Measurements from ENCODE around the gene KAT6B. TPM values are rescaled to one million over a fixed set of nuclear protein-coding genes. Genes with fewer than 3 reads are reported as not detected.
"Not testable (repeated sequence)": the region's sequence is repeated elsewhere in the genome, so short reads cannot be mapped to it uniquely, and the experiment has no call there.

Gene KAT6B
- total and polyA plus RNA-seq, 2 donors (not counting 1 experiment from before 2014, with no cell fraction given) = 3.9 to 37.8 TPM

DNA sequence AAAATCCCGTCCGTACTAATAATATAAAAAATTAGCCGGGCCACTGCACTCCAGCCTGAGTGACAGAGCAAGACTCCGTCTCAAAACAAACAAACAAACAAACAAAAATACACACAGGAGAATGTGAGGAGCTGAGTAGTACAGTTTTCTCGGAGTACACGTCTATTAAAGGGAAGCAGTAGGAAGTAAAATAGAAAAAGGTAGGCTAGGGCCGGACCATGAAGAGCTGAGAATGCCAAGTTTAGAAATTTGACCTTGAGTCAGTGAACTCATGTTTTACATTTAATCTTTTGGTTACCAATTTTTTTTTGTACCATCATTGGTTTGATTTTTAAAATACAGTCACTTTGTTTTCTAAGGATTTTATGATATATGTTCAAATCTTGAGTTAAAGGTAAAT lies 64.1 kb downstream of the KAT6B start:
- no peak for DNase-seq (ENCODE audit: low read depth in 2 of 2)
- Histone ChIP-seq H3K4me1 (ENCODE audit: control insufficient read depth, extremely low read depth, insufficient read depth, low read length) (peaks cover 3% of the 10 kb centered on the region), H4K20me1 (ENCODE audit: control insufficient read depth, extremely low read depth, insufficient read depth, low read length) (no peaks in the 10 kb centered on the region)

DNA sequence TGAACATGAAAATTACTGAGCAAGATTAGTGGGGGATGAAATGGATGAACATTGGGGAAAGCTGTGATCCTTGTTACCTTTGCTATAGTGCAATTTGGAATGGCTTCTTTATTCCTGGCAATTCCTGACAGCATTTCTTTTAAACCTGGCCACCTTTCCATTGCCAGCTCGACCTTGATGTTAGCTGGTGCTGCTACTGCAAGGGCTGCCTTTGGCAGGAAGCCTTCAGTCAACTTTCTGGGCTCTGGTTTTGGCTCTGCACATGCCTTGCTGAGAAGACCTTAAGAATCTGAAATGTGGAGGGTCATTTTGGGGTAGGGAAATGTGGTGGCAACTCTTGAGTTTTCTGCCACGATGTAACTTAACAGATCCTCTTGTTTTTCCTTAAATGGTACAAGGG lies 64.7 kb downstream of the KAT6B start:
- Histone ChIP-seq H3K27me3 (ENCODE audit: control insufficient read depth, insufficient read depth, low read length) (no peaks in the 10 kb centered on the region), H4K20me1 (ENCODE audit: control insufficient read depth, extremely low read depth, insufficient read depth, low read length) (no peaks in the 10 kb centered on the region), H3K36me3 (ENCODE audit: control insufficient read depth, insufficient read depth, low read length) (no peaks in the 10 kb centered on the region), H3K9me3 (ENCODE audit: control insufficient read depth, insufficient read depth, low read depth, low read length) (no peaks in the 10 kb centered on the region), H3K9ac (ENCODE audit: insufficient read depth, low read length) (no peak overlapping the region), H3K27ac (ENCODE audit: insufficient read depth, low read length) (no peak overlapping the region), H3K4me1 (ENCODE audit: control insufficient read depth, extremely low read depth, insufficient read depth, low read length) (peaks cover 3% of the 10 kb centered on the region), H3K4me2 (ENCODE audit: extremely low read depth, insufficient read depth, low read length) (no peak overlapping the region), H3K79me2 (ENCODE audit: control insufficient read depth, insufficient read depth, low read length) (peaks cover 5% of the 10 kb centered on the region), H3K4me3 (replicated peaks in 1 of 4; ENCODE audit: control extremely low read depth in 1 of 4, insufficient read depth in 1 of 4, low read depth in 3 of 4, low read length in 4 of 4) (no peak overlapping the region), H2AFZ (ENCODE audit: low read length) (no peak overlapping the region)
- DNase-seq (ENCODE audit: low read depth in 2 of 2) = no peak
- no peak for TF ChIP-seq EZH2 (IDR thresholded peaks at IDR 0.05; ENCODE audit: low read length, missing control alignments)
- TF ChIP-seq, protein P1, sequence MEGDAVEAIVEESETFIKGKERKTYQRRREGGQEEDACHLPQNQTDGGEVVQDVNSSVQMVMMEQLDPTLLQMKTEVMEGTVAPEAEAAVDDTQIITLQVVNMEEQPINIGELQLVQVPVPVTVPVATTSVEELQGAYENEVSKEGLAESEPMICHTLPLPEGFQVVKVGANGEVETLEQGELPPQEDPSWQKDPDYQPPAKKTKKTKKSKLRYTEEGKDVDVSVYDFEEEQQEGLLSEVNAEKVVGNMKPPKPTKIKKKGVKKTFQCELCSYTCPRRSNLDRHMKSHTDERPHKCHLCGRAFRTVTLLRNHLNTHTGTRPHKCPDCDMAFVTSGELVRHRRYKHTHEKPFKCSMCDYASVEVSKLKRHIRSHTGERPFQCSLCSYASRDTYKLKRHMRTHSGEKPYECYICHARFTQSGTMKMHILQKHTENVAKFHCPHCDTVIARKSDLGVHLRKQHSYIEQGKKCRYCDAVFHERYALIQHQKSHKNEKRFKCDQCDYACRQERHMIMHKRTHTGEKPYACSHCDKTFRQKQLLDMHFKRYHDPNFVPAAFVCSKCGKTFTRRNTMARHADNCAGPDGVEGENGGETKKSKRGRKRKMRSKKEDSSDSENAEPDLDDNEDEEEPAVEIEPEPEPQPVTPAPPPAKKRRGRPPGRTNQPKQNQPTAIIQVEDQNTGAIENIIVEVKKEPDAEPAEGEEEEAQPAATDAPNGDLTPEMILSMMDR (conservative IDR thresholded peaks at IDR 0.05 in 1 of 2, IDR thresholded peaks at IDR 0.05 in 1 of 2; ENCODE audit: low read depth in 1 of 2, low read length in 2 of 2) = no peak

More for the DNA sequence above, 64.1 kb downstream of the KAT6B start:
- no peak overlapping the region for H3K9ac ChIP-seq (ENCODE audit: insufficient read depth, low read length)
- H3K36me3 ChIP-seq (ENCODE audit: control insufficient read depth, insufficient read depth, low read length) = no peaks in the 10 kb centered on the region
- H3K4me3 ChIP-seq (replicated peaks in 1 of 4; ENCODE audit: control extremely low read depth in 1 of 4, insufficient read depth in 1 of 4, low read depth in 3 of 4, low read length in 4 of 4) = no peak overlapping the region
- H3K79me2 ChIP-seq (ENCODE audit: control insufficient read depth, insufficient read depth, low read length) = peaks cover 5% of the 10 kb centered on the region
- no peak overlapping the region for H3K27ac ChIP-seq (ENCODE audit: insufficient read depth, low read length)
- H3K9me3 ChIP-seq (ENCODE audit: control insufficient read depth, insufficient read depth, low read depth, low read length) = no peaks in the 10 kb centered on the region
- no peak overlapping the region for H2AFZ ChIP-seq (ENCODE audit: low read length)
- H3K4me2 ChIP-seq (ENCODE audit: extremely low read depth, insufficient read depth, low read length) = no peak overlapping the region
- no peaks in the 10 kb centered on the region for H3K27me3 ChIP-seq (ENCODE audit: control insufficient read depth, insufficient read depth, low read length)
- TF ChIP-seq, protein P1 (conservative IDR thresholded peaks at IDR 0.05 in 1 of 2, IDR thresholded peaks at IDR 0.05 in 1 of 2; ENCODE audit: low read depth in 1 of 2, low read length in 2 of 2) = no peak
- TF ChIP-seq EZH2 (IDR thresholded peaks at IDR 0.05; ENCODE audit: low read length, missing control alignments) = no peak

DNA sequence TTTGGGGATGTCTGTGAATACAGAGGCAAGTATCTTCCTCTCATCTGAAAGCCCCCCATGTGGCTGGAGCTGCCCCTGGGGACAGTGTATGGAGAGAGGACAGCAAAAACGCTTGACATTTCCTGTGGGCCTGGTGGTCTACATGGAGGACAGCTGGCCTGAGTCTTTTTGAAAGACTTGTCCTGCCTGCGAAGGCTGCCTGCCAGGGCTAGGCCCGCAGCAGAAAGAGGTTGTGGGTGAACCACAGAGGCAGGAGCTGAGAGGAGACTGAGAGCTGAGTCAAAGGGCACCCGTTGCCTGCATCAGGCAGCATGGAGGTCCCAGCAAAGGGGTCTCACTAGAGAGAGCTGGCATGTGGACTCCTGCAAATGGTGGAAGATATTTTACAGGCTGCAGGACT lies 66.4 kb downstream of the KAT6B start:
- TF ChIP-seq, protein P1 (conservative IDR thresholded peaks at IDR 0.05 in 1 of 2, IDR thresholded peaks at IDR 0.05 in 1 of 2; ENCODE audit: low read depth in 1 of 2, low read length in 2 of 2) = no peak
- no peak for TF ChIP-seq EZH2 (IDR thresholded peaks at IDR 0.05; ENCODE audit: low read length, missing control alignments)
- Histone ChIP-seq H3K9me3 (ENCODE audit: control insufficient read depth, insufficient read depth, low read depth, low read length) (no peaks in the 10 kb centered on the region), H3K79me2 (ENCODE audit: control insufficient read depth, insufficient read depth, low read length) (peaks cover 5% of the 10 kb centered on the region), H2AFZ (ENCODE audit: low read length) (no peak overlapping the region), H3K4me3 (replicated peaks in 1 of 4; ENCODE audit: control extremely low read depth in 1 of 4, insufficient read depth in 1 of 4, low read depth in 3 of 4, low read length in 4 of 4) (no peak overlapping the region), H3K27ac (ENCODE audit: insufficient read depth, low read length) (no peak overlapping the region), H4K20me1 (ENCODE audit: control insufficient read depth, extremely low read depth, insufficient read depth, low read length) (no peaks in the 10 kb centered on the region), H3K4me2 (ENCODE audit: extremely low read depth, insufficient read depth, low read length) (no peak overlapping the region), H3K27me3 (ENCODE audit: control insufficient read depth, insufficient read depth, low read length) (no peaks in the 10 kb centered on the region), H3K36me3 (ENCODE audit: control insufficient read depth, insufficient read depth, low read length) (no peaks in the 10 kb centered on the region), H3K4me1 (ENCODE audit: control insufficient read depth, extremely low read depth, insufficient read depth, low read length) (peaks cover 3% of the 10 kb centered on the region), H3K9ac (ENCODE audit: insufficient read depth, low read length) (no peak overlapping the region)
- DNase-seq (ENCODE audit: low read depth in 2 of 2) = no peak

DNA sequence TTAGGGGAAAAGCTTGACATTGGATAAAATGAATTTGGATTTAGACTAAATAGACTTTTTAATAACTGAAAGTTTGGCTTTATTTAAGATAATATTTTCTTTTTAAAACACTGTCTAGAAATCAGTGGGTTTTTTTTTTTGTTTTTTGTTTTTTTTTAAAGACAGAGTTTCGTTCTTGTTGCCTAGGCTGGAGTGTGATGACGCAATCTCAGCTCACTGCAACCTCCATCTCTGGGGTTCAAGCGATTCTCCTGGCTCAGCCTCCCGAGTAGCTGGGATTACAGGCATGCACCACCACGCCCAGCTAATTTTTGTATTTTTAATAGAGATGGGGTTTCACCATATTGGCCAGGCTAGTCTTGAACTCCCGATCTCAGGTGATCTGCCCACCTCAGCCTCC lies 66.9 kb downstream of the KAT6B start:
- not testable (repeated sequence) for H3K4me2 ChIP-seq (ENCODE audit: extremely low read depth, insufficient read depth, low read length); H3K79me2 ChIP-seq (ENCODE audit: control insufficient read depth, insufficient read depth, low read length); H3K36me3 ChIP-seq (ENCODE audit: control insufficient read depth, insufficient read depth, low read length); H3K4me3 ChIP-seq (replicated peaks in 1 of 4; ENCODE audit: control extremely low read depth in 1 of 4, insufficient read depth in 1 of 4, low read depth in 3 of 4, low read length in 4 of 4); H3K9ac ChIP-seq (ENCODE audit: insufficient read depth, low read length); H3K9me3 ChIP-seq (ENCODE audit: control insufficient read depth, insufficient read depth, low read depth, low read length); H4K20me1 ChIP-seq (ENCODE audit: control insufficient read depth, extremely low read depth, insufficient read depth, low read length); DNase-seq (ENCODE audit: low read depth in 2 of 2); H3K4me1 ChIP-seq (ENCODE audit: control insufficient read depth, extremely low read depth, insufficient read depth, low read length); H3K27me3 ChIP-seq (ENCODE audit: control insufficient read depth, insufficient read depth, low read length); H3K27ac ChIP-seq (ENCODE audit: insufficient read depth, low read length); H2AFZ ChIP-seq (ENCODE audit: low read length)

All from fibroblast of lung (primary cell).